HG03571 (cell line): ENCODE results near the gene RIN1.
"Not testable (repeated sequence)": the region's sequence is repeated elsewhere in the genome, so short reads cannot be mapped to it uniquely, and the experiment has no call there.

Experiments
- ATAC-seq: cut with Tn5 transposase; IDR thresholded peaks from one replicate; pipeline ENCODE4 v1.9.1; 2021; ENCODE audit not compliant: unreplicated experiment

Gene RIN1, protein sequence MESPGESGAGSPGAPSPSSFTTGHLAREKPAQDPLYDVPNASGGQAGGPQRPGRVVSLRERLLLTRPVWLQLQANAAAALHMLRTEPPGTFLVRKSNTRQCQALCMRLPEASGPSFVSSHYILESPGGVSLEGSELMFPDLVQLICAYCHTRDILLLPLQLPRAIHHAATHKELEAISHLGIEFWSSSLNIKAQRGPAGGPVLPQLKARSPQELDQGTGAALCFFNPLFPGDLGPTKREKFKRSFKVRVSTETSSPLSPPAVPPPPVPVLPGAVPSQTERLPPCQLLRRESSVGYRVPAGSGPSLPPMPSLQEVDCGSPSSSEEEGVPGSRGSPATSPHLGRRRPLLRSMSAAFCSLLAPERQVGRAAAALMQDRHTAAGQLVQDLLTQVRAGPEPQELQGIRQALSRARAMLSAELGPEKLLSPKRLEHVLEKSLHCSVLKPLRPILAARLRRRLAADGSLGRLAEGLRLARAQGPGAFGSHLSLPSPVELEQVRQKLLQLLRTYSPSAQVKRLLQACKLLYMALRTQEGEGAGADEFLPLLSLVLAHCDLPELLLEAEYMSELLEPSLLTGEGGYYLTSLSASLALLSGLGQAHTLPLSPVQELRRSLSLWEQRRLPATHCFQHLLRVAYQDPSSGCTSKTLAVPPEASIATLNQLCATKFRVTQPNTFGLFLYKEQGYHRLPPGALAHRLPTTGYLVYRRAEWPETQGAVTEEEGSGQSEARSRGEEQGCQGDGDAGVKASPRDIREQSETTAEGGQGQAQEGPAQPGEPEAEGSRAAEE

DNA sequence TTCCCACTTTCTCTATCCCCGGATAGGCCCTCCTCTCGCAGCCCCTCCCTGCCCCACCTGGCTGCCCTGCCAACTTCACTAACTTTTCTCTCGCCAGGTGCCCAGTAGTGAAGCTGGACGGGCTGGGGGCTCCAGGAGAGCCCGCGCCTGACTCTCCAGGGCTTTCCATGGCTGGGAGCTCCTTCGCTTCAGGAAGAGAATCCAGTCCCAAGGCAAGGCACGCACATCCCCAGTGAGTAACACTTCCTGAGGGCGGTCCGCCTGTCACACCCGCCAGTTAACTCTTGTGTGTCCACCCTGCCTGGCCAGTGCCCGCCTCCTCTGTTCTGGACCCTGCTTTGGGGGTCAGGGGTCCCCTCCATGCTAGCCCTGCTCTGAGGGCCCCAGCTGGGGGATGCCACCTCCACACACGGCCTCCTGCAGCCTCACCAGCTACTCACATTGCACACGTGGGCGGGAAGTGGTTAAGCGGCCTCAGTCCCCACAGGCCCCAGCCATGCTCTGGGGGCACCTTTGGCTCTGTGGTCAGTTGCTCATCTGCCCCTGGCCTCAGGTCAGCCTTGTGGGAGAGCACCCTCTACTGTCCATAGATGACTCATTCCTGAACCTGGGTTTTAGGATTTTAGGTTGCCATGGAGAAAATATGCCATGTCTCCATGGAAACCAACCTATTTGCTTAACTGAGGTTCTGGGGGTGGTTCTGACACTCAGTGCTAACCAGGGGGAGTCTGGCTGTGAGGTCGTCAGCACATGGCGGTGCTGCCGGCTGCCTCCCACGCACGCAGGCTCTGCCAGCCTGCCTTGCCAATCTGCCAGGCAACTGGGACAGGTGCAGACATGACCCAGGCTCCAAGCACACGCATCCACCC, at the start of gene RIN1:
Gene RIN1, minus strand, starts transcription at position 201 of the 869 bp plus-strand sequence. Its CDS starts 32 bp downstream, at position 169.
- ATAC-seq = no peak

DNA sequence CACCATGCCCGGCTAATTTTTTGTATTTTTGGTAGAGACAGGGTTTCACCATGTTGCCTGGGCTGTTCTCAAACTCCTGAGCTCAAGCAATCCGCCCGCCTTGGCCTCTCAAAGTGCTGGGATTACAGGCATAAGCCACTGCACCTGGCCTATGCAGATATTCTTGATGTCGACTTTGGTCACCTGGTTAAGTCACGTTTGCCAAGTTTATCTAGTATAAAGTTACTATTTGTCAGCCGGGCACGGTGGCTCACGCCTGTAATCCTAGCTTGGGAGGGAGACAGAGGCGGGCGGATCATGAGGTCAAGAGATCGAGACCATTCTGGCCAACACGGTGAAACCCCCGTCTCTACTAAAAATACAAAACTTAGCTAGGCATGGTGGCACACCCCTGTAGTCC, 48.1 kb upstream of the RIN1 start:
- ATAC-seq = not testable (repeated sequence)

DNA sequence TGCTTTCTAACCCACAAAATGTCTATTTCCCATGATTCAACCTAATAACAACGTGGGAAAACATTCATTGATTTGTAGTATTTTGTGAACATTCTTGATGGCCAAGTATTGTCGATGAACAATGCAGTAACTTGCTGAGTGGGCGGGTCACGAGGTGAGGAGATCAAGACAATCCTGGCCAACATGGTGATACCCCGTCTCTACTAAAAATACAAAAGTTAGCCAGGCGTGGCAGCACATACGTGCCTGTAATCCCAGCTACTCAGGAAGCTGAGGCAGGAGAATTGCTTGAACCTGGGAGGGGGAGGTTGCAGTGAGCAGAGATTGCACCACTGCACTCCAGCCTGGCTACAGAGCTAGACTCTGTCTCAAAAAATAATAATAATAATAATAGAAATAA, 44.0 kb upstream of the RIN1 start:
- not testable (repeated sequence) for ATAC-seq

DNA sequence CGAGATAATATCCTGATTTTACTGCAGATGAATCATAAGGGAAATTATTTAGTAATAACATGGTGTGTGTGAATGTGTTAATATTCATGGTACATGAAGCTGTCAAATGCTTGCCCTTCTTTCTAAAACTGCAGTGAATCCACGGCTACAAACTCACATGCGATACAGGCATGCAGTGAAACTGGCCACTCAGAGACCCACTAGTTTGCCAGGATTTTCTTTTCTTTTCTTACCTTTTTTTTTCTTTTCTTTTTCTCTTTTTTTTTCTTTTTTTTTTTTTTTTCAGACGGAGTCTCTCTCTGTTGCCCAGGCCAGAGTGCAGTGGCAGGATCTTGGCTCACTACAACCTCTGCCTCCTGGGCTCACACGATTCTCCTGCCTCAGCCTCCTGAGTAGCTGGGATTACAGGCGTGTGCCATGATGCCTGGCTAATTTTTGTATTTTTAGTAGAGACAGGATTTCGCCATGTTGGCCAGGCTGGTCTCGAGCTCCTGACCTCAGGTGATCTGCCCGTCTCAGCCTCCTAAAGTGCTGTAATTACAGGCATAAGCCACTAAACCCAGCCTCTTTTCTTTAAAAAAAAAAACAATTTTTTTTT, 37.6 kb upstream of the RIN1 start:
- not testable (repeated sequence) for ATAC-seq

DNA sequence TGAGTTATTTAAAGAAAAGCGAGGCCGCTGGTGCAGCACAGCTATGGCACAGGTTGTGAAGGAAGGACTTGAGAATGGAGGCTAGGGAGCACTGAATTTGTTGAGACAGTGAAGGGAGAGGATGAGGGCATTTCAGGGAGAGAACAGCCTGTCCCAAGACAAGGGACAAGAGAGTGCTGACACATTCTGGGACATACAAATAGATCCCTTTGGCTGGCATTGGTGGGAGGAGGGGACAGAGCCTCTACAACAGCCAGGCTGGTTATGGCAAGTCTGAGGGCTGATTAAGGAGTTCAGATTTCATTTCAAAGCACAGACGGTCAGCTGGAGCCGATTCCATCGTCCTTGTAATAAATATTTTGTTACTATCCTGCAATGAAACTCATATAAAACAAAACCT, 37.0 kb upstream of the RIN1 start:
- ATAC-seq = no peak

DNA sequence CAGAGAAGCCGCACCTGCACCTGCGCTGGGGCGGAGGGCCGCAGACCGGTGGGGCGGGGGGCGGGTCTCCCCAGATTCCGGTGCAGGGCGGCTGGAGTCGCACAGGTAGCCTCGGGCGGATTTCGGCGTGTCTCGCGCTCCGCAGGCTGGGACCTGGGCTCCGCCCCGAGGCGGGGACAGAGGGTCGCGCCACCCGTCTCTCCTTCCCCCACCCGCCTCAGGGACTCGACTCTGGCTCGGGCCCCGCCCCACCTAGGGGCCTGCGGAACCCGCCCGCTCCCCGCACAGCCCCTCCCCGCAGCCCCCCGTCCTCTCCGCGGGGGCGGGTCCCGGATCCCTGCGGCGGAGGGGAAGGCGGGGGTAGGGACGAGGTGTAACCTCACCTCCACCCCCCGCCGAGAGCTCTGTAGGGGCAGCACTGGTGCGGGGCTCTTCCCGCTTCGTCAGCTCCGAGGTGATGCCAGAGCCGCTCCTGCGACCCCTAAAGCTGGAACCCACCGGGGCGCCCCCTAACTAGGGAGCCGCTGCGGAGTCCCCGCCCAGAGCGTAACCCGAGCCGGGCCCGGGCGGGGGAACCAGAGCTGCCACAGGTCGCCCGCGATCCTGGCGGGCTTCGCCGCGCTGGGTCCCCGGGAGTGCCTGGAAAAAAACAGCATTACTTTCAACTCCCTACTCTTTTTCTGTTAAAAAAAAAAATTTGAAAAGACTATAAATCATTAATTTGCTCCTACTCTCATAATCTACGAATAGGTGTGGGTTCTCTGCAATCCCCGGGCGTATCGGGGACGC, 35.6 kb upstream of the RIN1 start, which contains the start of gene SLC29A2:
Gene SLC29A2, minus strand, starts transcription at position 134 of the 789 bp plus-strand sequence. CDS start 169 bp downstream, outside the sequence.
- ATAC-seq = peak; percentile 55

DNA sequence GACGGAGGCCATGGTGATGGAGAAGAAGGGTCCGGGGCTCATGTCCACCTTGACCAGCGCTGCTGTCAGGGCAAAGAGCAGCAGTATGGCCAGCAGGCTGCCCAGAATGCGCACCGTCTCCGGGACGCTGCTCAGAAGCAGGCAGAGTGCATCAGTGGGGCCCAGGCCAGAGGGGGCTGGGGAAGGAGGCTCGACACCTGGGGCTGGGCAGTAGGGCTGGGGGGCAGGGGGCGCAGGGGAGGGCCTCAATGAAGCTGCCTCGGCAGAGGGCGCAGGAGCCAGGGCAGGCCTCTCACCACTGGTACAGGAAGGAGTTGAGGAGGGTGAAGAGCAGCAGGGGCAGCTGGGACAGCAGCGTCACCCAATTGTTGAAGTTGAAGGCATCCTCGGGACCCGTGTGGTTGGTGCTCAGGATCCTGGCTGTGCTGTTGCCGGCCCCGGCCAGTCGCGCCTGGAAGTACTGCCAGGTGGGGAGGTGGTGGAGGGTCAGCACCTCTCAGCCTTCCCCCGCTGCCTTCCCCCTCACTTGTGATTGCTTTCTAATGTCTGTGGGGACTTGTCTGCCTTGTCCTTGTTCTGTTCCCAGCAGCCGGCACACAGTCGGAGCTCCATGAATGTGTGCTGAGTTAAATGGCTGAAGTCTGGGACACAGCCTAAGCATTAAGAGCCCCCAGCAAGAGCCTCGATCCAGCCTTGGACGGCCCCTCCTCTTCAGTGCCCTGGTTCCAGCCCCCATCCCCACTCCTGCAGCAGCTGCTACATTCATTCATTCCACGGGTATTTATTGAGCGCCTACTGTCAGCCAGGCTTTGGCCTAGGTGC, 33.0 kb upstream of the RIN1 start:
- no peak for ATAC-seq

DNA sequence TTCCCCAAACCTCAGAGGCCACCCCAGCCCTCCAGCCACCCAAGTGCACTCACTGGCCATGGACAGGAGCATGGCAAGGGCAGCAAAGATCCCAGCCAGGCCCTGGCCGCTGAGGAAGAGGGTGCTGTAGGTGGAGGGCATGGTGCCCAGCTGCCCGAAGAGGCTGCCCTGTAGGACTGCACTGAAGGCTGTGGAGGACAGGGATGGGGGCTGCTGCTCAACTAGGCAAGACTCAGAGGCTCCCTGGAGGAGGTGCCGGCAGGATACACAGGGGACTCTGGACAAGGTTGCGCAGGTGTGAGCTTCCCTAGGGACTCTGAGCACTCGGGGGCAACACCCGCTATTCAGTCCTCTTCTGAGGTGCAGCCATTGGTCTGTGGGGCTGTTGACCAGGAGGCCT, 32.2 kb upstream of the RIN1 start:
- ATAC-seq = no peak

DNA sequence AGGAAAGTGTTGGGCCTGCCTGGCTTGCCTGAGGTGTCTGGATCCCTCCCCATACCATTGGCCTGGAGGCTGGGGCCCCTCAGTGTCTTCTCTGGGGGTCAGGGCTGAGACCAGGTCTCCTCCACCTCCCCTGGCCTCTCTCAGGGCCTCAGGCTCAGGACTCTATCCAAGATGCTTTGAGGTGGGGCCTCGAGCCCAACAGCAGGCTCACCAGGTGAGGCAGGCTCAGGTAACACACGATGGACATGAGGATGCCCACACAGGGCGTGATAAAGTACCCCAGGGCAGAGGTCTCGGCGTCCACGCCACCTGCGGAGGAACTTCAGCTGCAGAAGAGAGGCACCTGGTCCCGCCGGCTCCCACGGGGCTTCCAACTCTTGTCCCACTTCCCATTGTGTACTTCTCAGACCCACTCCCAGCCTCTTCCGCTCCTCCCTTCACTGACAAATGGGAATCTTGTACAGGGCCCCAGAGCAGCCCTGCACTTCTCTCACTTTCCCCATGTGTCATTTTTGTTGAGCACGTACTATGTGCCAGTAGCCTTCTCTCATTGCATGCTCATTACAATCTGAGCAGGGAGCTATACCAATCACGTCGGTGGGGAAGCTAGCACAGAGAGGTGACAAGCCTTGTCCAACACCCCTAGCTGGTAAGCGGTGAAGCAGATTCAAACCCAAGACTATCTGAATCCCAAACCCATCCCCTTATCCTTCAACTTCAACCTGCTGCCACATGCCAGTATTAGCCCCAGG, 31.5 kb upstream of the RIN1 start:
- ATAC-seq = no peak

DNA sequence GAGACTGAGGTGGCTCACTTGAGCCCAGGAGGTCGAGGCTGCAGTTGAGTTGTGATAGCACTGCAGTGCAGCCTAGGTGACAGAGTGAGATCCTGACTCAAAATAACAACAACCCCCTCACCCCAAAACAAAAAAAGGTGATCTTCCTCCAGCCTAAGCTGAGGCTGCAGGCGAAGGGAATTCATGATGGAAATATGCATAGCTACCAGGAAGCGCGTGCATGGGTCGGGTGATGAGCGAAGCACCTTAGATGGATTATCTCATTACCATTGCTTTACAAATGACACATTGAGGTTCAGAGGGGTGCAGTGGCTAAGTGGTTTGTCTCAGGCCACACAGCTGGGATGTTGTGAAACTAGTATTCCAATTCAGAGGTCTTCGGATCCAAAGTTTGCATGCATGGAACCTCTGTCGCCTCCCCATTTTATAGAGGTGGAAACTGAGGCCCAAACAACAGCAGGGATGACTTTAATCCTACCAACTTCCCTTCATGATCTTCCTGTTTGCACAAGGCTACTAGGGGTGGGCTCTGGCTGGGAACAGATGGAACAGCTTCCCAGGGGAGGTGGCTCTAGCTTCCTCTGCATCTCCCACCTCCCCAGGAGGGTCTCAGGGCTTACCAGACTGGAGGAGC, 30.7 kb upstream of the RIN1 start:
- ATAC-seq = no peak

DNA sequence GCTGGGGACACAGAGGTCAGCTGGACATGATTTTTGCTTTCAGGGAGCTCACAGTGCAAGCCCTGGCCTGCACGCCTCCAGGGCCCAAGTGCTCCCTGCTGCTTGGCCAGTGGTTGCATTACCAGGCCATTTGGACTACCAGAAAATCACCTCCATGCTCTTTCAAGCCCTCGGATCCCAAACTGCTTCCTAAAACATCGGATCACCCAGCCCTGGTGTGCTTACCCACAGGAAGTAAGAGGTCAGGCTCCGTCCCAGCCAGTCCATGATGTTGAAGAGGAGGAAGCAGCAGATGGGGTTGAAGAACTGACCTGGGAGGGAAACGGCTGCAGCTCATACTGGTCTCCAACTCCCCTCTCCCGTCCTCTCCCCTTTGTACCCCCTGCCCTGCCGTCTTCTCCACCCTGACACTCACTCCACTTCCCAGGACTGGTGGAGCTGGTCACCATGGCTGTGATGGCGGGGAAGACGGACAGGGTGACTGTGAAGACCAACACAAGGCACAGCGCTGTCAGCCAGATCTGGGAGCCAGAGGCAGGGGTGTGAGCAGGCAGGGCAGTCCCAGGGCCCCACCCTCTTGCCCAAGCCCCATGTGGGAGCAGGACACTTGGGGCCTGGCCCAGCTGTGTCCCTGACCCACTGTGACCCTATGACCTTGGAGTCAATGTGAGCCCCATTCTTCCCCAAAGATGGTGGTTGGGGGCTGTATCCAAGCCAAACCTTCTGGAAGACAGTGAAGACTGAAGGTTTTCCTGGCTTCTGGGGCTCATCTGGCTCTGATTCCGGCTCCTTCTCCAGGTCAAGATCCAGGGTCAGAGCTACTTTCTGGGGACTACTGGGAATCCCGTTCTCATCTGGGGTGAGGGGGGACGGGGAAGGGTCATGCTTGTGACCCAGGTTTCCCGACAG, 29.7 kb upstream of the RIN1 start:
- no peak for ATAC-seq

DNA sequence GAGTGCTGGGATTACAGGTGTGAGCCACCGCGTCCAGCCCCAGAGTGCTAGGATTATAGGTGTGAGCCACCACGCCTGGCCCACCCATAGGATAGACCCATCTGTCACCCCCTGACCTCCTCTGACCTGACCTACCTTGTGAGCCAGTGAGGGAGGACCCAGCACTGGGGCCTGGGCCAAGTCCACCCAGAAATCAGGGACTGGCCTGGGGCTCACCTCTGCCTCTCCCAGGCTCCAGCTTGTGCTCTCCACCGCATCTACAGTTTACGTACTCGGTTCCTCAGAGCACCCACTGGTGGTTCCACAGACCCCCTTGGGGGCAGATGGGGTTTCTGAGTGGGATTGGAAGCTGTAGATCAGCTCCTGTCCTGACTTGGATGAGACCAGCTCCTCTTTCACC, 28.9 kb upstream of the RIN1 start:
- no peak for ATAC-seq

DNA sequence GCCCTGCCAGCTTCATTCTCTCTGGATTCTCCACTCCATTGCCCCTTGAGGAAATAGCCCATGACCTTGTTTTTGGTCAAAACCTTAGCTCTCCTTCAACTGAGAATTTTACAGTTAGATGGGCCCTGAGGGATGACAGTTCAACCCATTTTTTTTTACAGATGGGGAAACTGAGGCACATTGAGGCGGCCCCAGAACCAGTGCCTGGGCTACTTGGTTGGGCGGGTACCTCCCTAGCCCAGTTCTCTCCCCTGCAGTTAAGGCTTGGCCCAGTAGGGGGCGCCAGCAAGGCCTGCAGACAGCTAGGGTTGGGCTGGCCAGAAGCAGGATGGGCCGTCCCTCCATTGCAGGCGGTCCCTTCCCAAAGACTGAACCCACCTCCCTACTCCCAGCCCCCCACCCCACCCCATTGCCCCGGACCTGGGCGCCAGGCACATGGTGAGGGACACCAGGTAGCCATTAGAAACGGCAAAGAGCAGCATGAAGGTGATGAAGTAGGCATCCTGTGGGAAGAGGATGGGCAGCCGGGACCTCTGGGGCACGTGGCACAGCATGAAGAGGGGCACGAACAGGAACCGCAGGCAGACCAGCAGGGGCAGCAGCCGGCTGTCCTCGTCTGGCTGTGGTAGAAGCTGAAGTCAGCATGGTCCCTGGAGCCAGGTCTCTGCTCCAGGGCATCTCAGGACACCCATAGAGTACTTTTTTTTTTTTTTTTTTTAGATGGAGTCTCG, 27.7 kb upstream of the RIN1 start:
- no peak for ATAC-seq

DNA sequence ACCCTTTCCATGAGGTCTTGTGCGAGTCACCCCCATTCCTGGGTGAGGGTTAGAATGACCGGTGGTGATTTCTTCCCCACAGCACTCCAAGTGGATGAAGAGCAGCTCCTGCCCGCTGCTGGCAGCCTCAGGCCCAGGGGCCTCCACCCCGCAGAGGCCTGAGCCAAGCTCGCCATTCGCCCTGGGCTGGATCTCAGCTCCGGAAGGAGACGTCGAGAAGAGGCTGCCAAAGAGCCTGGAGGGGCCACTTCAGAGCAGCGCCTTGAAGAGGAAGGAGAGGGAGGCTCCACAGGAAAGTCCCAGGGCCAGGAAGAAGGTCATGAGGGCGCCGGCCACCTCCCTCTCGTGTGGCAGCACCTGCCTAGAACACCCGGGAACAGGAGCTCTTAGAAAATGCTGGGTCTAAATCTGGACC, 27.0 kb upstream of the RIN1 start:
- no peak for ATAC-seq

DNA sequence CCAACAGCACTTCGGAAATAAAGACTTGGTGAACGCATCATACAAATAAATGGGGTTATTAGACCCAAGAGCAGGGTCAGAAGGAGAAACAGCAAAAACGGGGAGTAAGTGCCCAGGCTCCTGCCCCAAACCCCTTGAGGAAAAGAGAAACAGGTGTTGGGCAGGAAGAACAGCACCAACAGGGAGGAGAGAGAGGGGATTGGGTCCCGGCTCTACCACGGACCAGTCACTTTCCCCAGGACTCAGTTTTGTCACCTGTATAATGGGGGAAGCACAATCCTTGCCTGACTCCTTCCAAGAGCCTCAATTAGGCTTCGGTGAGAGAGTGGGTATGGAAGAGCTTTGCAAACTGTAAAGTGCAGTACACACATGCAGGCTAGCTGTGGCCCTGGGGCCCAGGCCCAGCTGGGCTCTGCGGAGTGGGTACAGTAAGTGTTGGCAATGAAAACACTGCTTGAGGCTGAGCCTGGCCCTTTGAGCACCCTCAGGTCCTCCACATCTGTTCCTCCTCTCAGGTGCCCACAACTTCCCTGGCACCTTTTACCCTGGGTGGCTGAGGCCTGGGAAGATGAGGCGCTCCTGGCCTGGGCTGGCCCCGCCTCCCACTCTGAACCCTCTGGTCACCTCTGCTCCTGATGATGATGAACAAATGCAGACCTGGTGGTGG, 26.4 kb upstream of the RIN1 start:
- ATAC-seq = no peak

DNA sequence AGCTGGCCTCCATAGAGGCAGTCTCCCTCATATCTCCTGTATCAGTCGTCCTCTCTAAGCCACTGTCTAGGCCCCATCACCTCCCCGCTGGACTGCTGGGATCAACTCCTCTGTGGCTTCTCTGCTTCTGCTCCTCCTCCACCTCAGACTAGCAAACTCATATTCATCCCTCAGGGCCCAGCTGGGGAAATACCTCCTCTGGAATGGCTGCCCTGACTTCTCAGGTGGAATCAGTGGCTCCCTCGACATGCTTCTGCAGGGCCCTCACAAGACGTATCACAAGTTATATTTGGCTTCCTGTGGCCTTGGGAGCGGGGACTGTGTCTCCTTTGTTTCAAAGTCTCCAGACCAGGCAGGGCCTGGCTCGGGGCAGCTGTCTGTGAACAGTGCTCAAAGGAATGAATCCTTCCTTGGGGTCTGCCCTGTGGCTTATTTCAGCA, 25.3 kb upstream of the RIN1 start:
- no peak for ATAC-seq
